Rectal smooth muscle tissue (tissue), 1 donor: ENCODE data around the gene SYTL3.
"Not testable (repeated sequence)": the region's sequence is repeated elsewhere in the genome, so short reads cannot be mapped to it uniquely, and the experiment has no call there.

ENCODE experiments used
- H3K27ac ChIP-seq: one replicate; pipeline ENCODE4 v1.7.0; 2013; ENCODE audit warnings: low read depth, low read length, inconsistent platforms
- H3K27me3 ChIP-seq: one replicate; pipeline ENCODE4 v1.7.0; 2013; ENCODE audit warnings: low read length; ENCODE audit not compliant: control insufficient read depth, insufficient read depth
- H3K36me3 ChIP-seq: one replicate; pipeline ENCODE4 v1.7.0; 2013; ENCODE audit warnings: low read length; ENCODE audit not compliant: control insufficient read depth, insufficient read depth
- H3K4me1 ChIP-seq: one replicate; pipeline ENCODE4 v1.7.0; 2013; ENCODE audit warnings: low read length; ENCODE audit not compliant: control insufficient read depth, insufficient read depth
- H3K4me3 ChIP-seq: one replicate; pipeline ENCODE4 v1.7.0; 2013; ENCODE audit warnings: low read length
- H3K9ac ChIP-seq: one replicate; pipeline ENCODE4 v1.7.0; 2013; ENCODE audit warnings: low read length

The SYTL3 gene

DNA sequence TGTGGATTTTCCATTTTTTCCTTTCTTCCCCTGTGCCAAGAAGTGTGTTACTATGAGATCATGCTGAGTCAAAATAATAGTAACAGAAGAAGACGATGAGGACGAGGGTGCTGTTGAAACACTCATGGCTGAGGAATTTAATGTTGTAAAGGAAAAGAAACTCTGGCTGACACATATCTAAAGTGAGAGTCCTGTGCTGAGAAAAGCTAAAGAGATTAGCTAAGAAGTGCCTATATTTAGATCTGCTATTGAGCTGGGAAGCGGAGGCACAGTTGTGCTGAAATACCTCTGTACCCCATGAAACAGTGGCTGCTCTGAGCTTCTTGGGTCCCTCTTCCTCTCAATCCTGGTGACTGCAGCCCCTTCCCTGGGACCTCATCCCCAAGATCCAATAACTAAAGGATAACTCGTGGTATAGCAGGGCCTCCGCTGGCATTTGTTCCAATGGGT is 1.1 kb upstream of the SYTL3 start:
- Histone ChIP-seq H3K27ac (no peak overlapping the region), H3K27me3 (no peaks in the 10 kb centered on the region), H3K4me3 (no peak overlapping the region), H3K36me3 (no peaks in the 10 kb centered on the region), H3K9ac (no peak overlapping the region), H3K4me1 (no peaks in the 10 kb centered on the region)

DNA sequence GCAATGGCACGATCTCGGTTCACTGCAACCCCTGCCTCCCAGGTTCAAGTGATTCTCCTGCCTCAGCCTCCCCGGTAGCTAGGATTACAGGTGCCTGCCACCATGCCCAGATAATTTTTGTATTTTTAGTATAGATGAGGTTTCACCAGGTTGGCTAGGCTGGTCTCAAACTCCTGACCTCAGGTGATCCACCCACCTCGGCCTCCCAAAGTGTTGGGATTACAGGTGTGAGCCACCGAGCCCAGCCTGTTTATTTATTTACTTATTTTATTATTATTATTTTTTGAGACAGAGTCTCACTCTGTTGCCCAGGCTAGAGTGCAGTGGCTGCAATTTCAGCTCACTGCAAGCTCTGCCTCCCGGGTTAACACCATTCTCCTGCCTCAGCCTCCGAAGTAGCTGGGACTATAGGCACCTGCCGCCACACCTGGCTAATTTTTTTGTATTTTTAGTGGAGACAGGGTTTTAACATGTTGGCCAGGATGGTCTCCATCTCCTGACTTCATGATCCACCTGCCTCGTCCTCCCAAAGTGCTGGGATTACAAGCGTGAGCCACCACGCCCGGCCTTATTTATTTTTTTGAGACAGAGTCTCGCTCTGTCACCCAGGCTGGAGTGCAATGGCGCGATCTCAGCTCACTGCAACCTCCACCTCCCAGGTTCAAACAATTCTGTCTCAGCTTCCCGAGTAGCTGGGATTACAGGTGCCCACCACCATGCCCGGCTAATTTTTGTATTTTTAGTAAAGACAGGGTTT is 2.3 kb downstream of the SYTL3 start:
- not testable (repeated sequence) for H3K36me3 ChIP-seq, H3K9ac ChIP-seq, H3K27me3 ChIP-seq, H3K27ac ChIP-seq, H3K4me3 ChIP-seq
- peaks cover 13% of the 10 kb centered on the region for H3K4me1 ChIP-seq

DNA sequence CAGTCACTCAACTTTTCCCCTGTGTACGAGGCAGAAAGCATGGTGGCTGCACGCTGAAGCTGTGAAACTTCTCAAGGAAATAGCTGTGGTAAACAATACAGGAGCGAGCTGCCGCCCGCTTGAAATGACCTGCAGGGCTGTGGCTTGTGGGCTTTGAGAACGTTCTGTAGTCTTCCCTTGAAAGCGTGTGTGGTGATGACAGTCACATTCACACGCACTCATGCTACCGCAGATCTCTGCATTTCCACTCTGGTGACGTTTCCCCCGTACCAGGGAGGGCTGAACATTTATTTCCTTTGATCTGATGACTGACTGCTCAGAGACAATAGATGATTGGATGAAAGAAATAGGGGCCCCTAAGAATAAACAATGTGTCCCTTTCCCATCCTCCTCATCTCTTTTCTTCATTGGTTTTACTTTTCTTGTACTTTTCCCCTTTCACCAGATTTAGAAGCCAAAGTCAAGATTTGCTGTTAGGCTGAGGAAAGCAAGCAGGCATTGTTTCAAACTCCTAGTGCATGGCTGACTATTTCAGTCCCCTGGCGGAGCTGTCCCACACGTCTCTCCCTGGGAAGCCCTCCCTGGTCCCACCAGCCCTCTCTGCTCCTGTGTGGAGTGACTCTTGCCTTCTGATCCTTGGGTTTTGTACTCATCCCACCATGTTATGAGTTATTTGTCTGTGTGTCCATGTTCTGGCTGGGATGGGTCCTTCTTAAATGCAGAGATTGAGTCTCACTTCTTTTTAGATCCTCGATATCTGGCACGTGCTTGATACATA is 3.9 kb downstream of the SYTL3 start:
- Histone ChIP-seq H3K36me3 (no peaks in the 10 kb centered on the region), H3K4me1 (peaks cover 13% of the 10 kb centered on the region), H3K9ac (no peak overlapping the region), H3K27ac (peak overlapping the region; percentile 84), H3K4me3 (no peak overlapping the region), H3K27me3 (no peaks in the 10 kb centered on the region)

DNA sequence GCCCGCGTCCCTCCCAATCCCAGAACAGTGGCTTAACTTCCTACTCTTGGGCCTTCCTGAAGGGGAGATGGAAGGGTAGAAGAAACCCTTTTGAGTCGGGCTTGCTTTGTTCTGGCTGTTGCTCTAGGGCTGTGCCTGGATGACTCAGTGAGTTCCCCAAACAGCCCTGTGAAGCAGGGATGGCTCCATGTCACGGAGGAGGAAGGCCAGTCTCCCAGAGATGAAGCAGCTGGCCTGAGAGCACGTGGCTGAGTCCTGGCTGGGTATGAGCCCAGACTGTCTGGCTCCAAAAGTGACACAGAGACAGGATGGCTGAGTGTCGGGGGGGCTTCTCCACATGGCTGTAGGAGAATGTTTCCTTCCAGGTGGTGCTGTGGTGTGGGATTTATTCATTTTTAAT is 4.6 kb downstream of the SYTL3 start:
- H3K4me1 ChIP-seq, result peaks cover 13% of the 10 kb centered on the region
- H3K4me3 ChIP-seq, result no peak overlapping the region
- H3K27ac ChIP-seq, result peak overlapping the region; percentile 84
- no peak overlapping the region for H3K9ac ChIP-seq
- H3K27me3 ChIP-seq, result no peaks in the 10 kb centered on the region
- H3K36me3 ChIP-seq, result no peaks in the 10 kb centered on the region

DNA sequence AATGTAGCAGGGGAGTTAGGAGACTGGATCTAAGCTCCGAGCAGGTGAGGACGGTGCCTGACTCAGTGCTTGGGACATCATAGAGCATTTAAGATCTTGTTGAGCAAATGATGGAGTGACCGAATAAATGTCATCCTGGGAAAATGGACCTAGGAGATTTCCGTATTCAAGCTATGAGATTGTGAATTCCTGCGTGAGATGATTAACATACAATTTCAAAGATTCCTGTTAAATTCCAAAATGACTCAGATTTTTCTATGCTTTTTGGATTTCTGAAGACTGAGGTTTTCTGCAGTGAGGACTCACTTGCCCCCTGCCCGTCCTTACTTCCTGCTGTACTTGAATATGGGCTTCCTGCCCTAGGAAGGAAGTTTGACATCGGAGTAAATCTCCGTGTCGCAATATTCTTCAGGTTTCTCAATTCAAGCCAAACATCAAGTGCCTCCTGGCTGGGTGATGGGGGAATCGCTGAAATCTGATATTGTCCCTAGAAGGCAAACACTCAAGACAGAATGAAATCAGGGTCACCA is 5.2 kb downstream of the SYTL3 start:
- no peak overlapping the region for H3K4me3 ChIP-seq
- no peaks in the 10 kb centered on the region for H3K36me3 ChIP-seq
- no peak overlapping the region for H3K9ac ChIP-seq
- H3K27ac ChIP-seq, result peak overlapping the region; percentile 84
- peaks cover 13% of the 10 kb centered on the region for H3K4me1 ChIP-seq
- H3K27me3 ChIP-seq, result no peaks in the 10 kb centered on the region

DNA sequence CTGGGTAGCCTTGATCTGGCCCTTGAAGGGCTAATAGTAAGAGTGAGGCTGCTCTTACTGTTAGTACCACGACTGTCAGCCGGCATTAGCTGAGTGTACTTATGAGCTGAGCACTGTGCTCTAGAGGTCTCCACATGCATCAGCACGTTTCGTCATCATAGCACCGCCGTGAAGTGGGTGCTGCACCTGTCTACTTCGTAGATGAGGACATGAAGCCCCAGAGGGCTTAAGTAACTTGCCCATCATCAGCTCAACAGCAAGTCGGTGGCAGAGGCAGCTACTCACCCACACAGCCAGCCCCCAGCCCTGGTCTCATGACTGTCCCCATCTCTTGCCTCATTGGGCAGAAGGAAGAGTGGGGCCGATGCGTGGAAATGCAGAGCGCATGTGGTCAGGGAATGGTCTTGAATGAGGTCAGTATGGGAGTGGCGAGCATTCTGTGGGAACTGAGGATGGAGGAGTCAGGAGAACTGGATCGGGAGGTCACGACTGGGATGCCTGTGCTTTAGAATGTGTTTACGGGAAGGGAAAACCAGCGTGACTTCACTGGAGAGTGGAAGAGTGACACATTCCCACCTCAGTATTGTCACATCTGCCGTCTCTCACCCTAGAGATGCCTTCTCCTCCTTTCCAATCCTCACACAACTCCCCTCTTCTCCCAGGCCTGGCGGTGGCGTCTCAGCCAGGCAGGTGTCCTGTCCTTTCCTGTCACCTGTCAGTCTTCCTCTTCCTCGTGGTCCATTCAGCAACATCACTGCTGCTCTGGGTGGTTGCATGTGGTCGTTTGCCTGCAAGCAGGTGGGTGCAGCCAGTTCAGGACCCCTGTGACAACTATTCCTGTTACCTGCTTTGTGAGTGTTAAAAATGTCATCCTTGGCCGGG is 6.0 kb downstream of the SYTL3 start:
- no peak overlapping the region for H3K27ac ChIP-seq
- H3K9ac ChIP-seq, result no peak overlapping the region
- H3K36me3 ChIP-seq, result no peaks in the 10 kb centered on the region
- peaks cover 13% of the 10 kb centered on the region for H3K4me1 ChIP-seq
- no peaks in the 10 kb centered on the region for H3K27me3 ChIP-seq
- no peak overlapping the region for H3K4me3 ChIP-seq

DNA sequence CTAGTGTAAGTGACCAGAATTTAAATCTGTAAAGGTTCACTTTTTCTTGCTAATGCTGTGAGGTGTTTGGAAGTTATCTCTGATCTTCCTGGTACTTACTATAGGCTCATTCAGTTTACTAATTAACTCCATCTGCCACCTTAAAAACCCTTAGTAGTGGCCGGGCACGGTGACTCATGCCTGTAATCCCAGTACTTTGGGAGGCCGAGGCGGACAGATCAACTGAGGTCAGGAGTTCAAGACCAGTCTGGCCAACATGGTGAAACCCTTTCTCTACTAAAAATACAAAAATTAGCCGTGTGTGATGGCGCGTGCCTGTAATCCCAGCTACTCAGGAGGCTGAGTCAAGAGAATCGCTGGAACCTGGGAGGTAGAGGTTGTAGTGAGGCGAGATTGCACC is 7.1 kb downstream of the SYTL3 start:
- peaks cover 13% of the 10 kb centered on the region for H3K4me1 ChIP-seq
- H3K4me3 ChIP-seq, H3K27ac ChIP-seq, H3K9ac ChIP-seq, H3K27me3 ChIP-seq, H3K36me3 ChIP-seq: not testable (repeated sequence)

DNA sequence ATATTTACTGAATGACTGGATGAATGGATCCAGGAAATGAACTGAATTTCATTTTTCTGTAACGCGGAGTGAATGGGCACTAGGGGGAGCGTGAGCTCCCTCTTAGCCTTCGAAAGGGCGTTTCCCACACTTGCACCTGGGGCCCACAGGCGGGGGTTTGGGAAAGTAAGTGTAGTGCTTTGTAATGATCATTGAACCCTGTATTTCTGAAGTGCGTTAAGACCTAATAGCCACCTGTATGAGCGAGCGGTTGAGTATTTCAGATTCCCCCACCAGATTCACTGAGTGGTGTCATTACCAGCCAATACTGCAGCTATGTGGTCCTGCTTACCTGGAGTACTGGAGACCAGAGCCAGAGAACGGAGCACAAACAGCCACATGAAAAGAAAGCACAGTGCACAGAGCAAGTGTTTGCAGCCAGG is 10.5 kb downstream of the SYTL3 start:
- no peaks in the 10 kb centered on the region for H3K4me1 ChIP-seq
- no peak overlapping the region for H3K4me3 ChIP-seq
- no peak overlapping the region for H3K27ac ChIP-seq
- no peaks in the 10 kb centered on the region for H3K27me3 ChIP-seq
- no peak overlapping the region for H3K9ac ChIP-seq
- no peaks in the 10 kb centered on the region for H3K36me3 ChIP-seq

DNA sequence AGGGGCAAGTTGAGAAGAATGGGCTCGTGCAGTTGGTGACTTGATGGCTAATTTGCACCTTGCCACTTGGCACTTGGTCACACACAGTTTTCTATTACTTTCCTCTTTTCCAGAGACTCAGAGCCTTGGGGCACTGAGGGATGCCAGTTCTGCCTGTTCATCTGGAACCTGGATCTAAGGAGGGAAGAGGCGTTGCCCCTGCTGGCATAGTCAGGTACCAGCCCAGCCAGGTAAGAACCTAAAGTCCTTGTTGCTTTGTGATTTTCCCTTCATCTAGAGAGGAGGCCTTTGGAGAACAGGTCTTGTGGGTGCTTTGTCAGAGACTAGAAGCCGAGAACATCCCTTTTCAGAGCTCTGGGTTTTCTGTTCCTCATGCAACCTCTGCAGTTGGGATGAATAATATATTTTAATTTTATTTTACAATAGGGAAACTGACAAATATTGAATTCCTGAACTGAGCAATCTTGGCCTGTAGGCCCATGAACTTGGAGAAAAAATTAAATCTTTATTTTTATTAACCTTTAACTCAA is 11.4 kb downstream of the SYTL3 start:
- no peak overlapping the region for H3K27ac ChIP-seq
- no peak overlapping the region for H3K9ac ChIP-seq
- H3K4me1 ChIP-seq, result no peaks in the 10 kb centered on the region
- H3K4me3 ChIP-seq, result no peak overlapping the region
- no peaks in the 10 kb centered on the region for H3K27me3 ChIP-seq
- no peaks in the 10 kb centered on the region for H3K36me3 ChIP-seq

DNA sequence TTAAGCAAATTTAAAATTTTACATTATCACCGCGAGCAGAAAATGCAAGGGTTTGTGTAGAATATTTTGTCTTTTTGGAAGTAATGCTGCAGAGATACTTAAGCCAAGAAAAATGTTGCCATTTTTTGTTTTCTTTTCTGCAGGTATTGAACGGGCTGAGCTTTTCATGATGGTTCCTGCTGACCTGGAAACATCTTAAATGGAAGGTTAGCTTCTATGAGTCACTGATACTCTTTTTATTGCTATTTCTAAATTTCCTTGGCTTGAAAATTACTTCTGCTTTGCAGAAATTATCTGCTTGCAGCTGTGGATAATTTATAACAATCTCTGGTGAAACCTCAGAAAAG is 12.7 kb downstream of the SYTL3 start:
- Histone ChIP-seq H3K36me3 (no peaks in the 10 kb centered on the region), H3K27ac (no peak overlapping the region), H3K9ac (no peak overlapping the region), H3K4me1 (no peaks in the 10 kb centered on the region), H3K4me3 (peak overlapping the region; percentile 45), H3K27me3 (no peaks in the 10 kb centered on the region)

DNA sequence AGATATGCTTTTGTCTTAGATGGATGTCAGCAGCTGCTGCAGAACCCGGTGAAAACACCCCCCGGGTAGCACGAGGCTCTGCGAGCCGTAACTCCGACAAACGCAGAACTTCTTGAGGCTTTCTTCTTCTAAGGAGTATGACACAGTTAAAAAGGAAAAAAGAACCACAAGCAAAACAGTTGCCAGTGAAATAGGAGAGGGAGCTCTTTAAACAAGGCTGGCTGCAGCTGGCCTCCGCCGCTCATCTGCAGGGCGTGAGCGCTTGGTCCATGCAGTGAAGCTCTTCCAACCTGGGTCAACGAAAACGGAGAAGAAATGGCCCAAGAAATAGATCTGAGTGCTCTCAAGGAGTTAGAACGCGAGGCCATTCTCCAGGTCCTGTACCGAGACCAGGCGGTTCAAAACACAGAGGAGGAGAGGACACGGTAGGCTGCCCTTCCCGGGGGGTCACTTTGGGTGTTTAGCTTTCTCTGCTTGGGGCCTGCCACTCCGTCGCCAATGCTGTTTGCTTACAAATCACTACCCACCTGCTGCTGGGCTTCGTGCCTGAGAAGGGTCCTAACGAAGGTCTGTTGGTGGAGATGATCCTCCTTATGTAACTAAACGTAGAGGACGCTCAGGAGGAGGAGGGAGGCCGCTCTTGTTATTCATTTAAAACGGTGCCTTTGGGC is 13.2 kb downstream of the SYTL3 start:
- H3K27me3 ChIP-seq, result no peaks in the 10 kb centered on the region
- H3K9ac ChIP-seq, result no peak overlapping the region
- peak overlapping the region; percentile 27 for H3K27ac ChIP-seq
- H3K36me3 ChIP-seq, result no peaks in the 10 kb centered on the region
- no peaks in the 10 kb centered on the region for H3K4me1 ChIP-seq
- peak overlapping the region; percentile 45 for H3K4me3 ChIP-seq
